GM12878 (cell line): Measurements from ENCODE around the gene PLXNB2.

Experiments used
- ATF2 ChIP-seq: IDR thresholded peaks from 2 replicates; pipeline ENCODE4 v1.6.1; 2012; ENCODE audit warnings: low read length, inconsistent platforms
- EP300 ChIP-seq, 2 experiments: fragments of 150-350 bp in 1 of 2; IDR thresholded peaks; 2 replicates each; pipeline ENCODE4 v1.6.1; 2011 to 2012; ENCODE audit warnings: low read depth in 2 of 2, low read length in 2 of 2, borderline replicate concordance in 1 of 2, improper control_type of control experiment in 1 of 2, inconsistent platforms in 1 of 2; ENCODE audit not compliant: control insufficient read depth in 1 of 2
- GABPA ChIP-seq: IDR thresholded peaks from 2 replicates; pipeline ENCODE4 v1.6.1; 2014; ENCODE audit warnings: antibody characterized with exemption, low read depth, mild to moderate bottlenecking, inconsistent platforms
- KLF5 ChIP-seq: fragments of 450-650 bp; IDR thresholded peaks from 2 replicates; pipeline ENCODE4 v1.6.1; 2014; ENCODE audit warnings: mild to moderate bottlenecking; ENCODE audit not compliant: partially characterized antibody
- POLR2AphosphoS2 ChIP-seq: IDR thresholded peaks from 2 replicates; pipeline ENCODE4 v1.6.1; 2011; ENCODE audit warnings: low read depth, mild to moderate bottlenecking, low read length, improper control_type of control experiment, moderate library complexity
- POLR2AphosphoS5 ChIP-seq: IDR thresholded peaks from 2 replicates; pipeline ENCODE4 v1.6.1; 2011; ENCODE audit warnings: mild to moderate bottlenecking, low read length, inconsistent platforms
- SMARCA5 ChIP-seq: fragments of 450-650 bp; IDR thresholded peaks from 2 replicates; pipeline ENCODE4 v1.6.1; 2017; ENCODE audit warnings: mild to moderate bottlenecking
- TF ChIP-seq, protein P1 (sequence below): IDR thresholded peaks from 2 replicates; pipeline ENCODE4 v1.6.1; 2011; ENCODE audit warnings: borderline replicate concordance, low read depth, mild to moderate bottlenecking, moderate library complexity, low read length; ENCODE audit not compliant: insufficient read depth, poor library complexity, severe bottlenecking

- TF ChIP-seq, protein P1, sequence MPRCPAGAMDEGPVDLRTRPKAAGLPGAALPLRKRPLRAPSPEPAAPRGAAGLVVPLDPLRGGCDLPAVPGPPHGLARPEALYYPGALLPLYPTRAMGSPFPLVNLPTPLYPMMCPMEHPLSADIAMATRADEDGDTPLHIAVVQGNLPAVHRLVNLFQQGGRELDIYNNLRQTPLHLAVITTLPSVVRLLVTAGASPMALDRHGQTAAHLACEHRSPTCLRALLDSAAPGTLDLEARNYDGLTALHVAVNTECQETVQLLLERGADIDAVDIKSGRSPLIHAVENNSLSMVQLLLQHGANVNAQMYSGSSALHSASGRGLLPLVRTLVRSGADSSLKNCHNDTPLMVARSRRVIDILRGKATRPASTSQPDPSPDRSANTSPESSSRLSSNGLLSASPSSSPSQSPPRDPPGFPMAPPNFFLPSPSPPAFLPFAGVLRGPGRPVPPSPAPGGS, result no peak
- TF ChIP-seq POLR2AphosphoS5 (no peak), POLR2AphosphoS2 (no peak), KLF5 (no peak), SMARCA5 (no peak), ATF2 (no peak), GABPA (no peak), EP300 (IDR thresholded peaks at IDR 0.05; ENCODE audit: borderline replicate concordance in 1 of 2, control insufficient read depth in 1 of 2, low read depth in 2 of 2, low read length in 2 of 2) (no peak)
Observed at GRCh38 chr22:50318698-50319411, 11.4 kb upstream of the PLXNB2 start.
